GM19023 (cell line): ENCODE data around the gene PPP4R1.

Source experiments
- ATAC-seq: cut with Tn5 transposase; IDR thresholded peaks from one replicate; pipeline ENCODE4 v1.9.1; 2021; ENCODE audit warnings: mild to moderate bottlenecking, moderate library complexity; ENCODE audit not compliant: unreplicated experiment

PPP4R1 gene

GRCh38 chr18:9549405-9549804 lies 65.0 kb downstream of the PPP4R1 start:
- no peak for ATAC-seq

DNA sequence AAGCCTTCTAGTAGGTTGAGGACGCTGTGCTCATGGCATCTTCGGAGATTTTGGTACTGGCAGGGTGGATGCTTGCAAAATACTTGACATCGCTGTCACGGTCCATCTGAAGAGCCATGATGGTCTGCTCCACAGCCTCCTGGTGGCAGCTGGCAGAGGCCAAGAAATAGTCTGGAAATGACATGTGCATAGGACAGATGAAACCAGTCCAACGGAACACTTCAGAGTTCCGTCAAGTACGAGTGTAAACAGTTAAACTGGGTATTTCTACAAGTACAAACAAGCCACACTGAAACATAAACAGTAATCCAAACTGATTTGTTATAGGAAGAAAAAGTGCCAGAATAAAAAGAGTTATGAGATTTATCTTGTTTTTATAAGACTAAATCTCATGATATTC lies 66.6 kb downstream of the PPP4R1 start:
- no peak for ATAC-seq

DNA sequence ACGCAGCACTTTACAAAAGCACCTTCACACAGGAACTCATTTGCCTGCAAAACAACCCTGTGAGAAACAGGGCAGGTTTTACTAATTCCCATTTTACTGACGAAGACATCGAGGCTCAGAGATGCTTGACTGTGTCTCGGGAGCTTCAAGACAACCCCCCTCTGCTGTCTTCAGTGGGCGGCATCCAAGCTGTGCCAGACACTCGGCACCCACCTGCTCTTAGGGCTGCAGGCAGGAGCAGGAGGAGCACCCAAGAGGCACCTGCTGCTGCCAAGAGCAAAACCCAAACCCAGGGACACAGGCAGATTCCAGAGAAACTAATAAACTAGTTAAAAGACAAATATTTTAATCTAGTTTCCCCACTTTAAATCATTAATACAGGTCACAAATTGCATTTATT lies 67.9 kb downstream of the PPP4R1 start:
- ATAC-seq: no peak

DNA sequence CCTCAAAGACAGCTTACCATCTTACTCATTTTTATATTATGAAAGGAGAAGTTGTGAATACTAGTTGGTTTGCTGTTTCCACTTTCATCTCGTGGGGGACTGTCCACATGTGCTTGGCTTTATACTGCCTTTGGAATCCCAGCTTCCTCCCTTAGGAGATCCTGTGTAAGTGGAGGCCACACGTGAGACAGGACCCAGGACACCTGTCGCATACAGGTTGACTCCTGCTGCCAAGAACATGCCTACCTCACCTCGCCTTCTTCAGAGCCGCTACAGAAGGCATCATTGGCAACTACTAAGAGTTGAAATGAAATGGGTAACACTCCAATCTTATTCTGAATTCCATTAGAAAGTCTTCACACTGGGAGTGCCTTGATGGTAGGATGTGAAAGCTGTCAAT lies 69.3 kb downstream of the PPP4R1 start:
- ATAC-seq: no peak

- ATAC-seq: no peak
Observed at GRCh38 chr18:9542924-9543323, 71.4 kb downstream of the PPP4R1 start.

GRCh38 chr18:9539938-9540337 lies 74.4 kb downstream of the PPP4R1 start:
- ATAC-seq: no peak

- ATAC-seq: no peak
Observed at GRCh38 chr18:9539283-9539682, 75.1 kb downstream of the PPP4R1 start.

DNA sequence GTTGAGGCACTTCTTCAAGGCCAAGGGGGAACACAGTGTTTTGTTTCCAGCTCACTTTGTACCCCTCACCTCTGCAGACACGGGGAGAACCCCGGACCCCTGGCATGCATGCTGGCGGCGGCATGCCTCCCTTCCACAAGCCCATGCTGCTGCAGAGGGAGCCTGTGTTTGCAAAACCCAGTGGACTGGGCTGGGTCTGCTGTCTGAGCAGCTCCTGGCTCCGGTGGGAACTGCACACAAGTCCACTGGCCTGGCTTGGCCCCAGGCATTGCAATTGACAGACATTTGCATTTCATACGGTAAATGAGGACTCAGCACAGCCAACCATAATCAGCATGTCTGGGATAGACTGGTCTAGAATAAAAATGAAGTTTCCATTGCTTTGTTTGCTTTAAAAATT lies 76.7 kb downstream of the PPP4R1 start:
- ATAC-seq: no peak

- ATAC-seq: no peak
Observed at GRCh38 chr18:9536354-9537152, 77.8 kb downstream of the PPP4R1 start.

DNA sequence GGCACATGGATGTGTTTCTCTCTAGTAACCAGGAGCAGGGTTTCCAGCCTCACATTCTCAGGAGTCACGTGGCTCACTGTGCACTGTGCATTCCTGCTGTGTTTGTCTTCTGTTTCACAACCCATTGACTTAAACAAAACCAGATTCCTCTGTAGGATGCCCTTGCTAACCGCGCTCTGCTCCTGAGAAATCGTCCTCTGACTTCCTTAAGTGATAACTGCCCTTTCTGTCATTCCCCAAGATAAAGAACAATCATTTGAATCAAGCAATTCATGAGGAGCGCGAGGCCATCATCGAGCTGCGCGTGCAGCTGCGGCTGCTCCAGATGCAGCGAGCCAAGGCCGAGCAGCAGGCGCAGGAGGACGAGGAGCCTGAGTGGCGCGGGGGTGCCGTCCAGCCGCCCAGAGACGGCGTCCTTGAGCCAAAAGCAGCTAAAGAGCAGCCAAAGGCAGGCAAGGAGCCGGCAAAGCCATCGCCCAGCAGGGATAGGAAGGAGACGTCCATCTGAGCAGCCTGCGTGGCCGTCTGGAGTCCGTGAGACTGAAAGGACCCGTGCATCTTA lies 78.8 kb downstream of the PPP4R1 start:
- ATAC-seq: no peak

DNA sequence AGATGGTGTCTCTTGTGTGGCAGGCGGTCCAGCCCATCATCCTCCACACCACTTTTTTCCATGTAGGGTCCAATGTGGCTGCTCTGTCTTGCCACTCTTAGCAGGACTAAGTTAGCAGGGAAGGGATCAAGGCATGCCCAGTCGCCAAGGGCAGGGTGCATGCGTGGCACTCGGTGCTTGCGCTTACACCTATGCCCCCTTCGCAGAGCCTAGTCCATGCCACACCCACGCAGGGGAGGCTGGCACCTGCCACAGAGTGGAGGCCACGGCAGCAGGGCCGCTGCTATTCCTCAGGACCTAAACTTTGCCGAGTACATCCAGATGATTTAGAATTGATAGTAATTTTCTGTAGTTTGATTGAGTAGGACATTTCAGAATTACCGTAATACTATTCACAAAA lies 79.5 kb downstream of the PPP4R1 start:
- no peak for ATAC-seq

DNA sequence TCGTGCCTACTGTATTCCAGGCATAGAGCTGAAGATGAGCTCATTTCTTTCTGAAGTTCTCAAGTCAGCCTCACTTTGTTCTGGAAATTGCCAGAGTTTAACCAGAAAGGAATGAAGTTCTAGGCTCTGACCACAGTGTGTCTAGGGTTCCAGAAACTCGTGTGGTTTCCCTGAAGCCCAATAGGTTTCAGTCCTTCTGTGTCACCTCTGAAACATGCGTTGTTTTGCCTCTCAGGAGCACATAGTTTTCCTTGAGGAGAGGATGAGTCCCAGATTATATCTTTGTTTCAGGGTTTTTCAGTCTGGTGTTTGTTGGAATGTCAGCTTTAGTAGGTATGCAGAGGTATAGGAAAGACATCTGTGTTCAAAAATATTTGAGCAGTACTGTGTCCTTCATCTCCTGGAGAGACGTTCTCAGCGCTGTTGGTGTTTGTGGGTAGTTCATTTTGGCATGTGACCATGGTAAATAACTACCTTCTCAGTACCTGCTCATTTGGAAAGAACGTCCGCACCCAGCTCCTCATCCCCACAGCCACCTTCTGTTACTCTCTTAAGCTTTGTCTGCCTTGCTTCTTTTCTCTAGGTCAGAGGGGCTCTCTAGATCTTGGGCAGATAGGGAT lies 82.5 kb downstream of the PPP4R1 start:
- no peak for ATAC-seq

- no peak for ATAC-seq
Observed at GRCh38 chr18:9530226-9531009, 83.9 kb downstream of the PPP4R1 start.

DNA sequence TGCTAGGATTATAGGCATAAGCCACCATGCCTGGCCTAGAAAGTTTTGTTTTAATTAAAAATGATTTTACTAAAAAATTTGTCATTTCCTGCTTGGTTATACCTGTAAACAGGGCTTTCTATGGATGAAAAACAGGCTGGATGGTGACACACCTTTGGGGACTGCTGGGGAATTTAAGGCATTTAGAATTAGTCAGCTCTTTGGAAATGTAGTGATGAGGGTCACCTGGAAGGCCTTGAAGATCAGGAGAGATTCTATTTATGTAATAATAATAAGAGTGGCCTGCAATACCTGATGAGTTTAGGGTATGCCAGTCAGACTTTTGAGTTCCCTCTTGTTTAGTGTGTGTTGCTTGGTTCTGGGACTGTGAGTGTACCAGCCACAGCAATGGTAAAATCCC lies 87.9 kb downstream of the PPP4R1 start:
- no peak for ATAC-seq

DNA sequence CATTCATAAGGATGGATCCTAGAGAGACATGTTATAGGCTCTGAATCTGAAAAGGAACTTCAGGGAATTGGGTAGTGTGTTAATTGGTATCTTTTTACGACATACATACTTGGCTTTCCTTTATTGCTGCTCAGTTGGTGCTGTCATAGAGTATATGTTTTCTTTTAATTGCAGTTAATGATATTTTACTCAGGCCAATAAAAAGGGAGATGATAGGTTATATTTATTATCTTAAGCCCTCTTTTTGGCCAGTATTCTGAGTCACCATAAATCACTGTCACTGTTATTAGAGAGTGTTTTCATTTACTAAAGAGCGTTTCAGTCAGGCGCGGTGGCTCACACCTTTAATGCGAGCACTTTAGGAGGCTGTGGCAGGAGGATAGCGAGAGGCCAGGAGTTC lies 91.4 kb downstream of the PPP4R1 start:
- no peak for ATAC-seq

DNA sequence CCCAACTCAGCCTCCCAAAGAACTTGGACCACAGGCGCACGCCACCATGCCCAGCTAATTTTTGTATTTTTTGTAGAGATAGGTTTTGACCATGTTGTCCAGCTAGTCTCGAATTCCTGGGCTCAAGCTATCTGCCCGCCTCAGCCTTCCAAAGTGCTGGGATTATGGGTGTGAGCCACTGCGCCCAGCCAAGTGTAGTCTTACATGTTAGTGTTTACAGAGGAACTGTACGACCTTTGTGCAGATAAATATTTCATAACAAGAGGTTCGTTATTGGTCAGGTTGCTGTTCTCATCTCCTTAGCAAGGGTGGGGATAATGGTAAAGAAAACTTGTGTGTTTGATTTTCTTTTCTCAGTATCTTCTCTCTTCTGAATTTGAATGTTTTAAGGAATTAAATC lies 92.6 kb downstream of the PPP4R1 start:
- ATAC-seq: no peak

- no peak for ATAC-seq
Observed at GRCh38 chr18:9520666-9521065, 93.7 kb downstream of the PPP4R1 start.

DNA sequence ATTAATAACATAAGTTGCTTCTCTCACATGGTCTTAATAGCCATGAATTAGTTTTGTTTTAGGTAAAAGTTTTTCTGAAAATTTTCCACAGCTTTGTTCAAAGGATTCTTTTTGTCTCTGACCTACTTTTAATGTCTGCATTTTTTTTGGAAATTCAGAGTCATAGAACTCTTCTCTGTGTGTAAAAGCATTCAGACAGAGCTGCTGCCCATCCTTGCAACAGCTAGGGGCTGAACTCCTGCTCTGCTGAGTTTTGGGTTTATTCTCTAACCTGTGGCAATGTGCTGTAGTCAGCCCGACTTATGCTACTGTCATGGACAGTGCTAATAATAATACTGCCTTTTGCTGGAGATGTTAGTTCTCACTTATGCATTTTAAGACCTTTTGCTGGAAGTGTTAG lies 95.0 kb downstream of the PPP4R1 start:
- ATAC-seq: no peak

GRCh38 chr18:9517869-9518268 lies 96.5 kb downstream of the PPP4R1 start:
- no peak for ATAC-seq

GRCh38 chr18:9516437-9517064 lies 97.8 kb downstream of the PPP4R1 start:
- no peak for ATAC-seq

DNA sequence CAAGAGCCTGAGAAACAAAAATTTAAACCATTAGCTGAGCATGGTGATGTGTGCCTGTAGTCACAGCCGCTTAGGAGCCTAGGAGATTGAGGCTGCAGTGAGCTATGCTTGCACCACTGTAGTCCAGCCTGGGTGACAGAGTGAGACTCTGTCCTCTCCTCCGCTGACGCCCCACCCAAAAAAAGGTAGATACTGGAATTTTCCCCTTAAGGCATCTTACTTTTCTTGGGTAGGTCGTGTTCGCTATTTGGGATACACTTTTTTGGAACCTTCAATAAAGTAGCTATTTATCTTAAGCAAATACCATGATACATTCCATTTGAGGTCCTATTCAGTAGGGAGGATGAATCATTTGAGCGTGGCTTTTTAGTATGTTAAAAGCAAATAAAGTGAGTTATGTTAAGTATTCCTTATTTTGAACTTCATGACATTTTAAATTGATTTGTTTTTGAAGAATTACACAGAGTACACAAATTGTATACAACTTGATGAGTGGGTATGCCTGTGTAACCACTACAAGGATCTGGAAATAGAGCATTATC lies 100.3 kb downstream of the PPP4R1 start:
- no peak for ATAC-seq
